DMS 273 (cell line): ENCODE measurements around the gene CEP112.
"Not testable (repeated sequence)": the region's sequence is repeated elsewhere in the genome, so short reads cannot be mapped to it uniquely, and the experiment has no call there.

Source experiments
- DNase-seq: peaks from one replicate; lab custom pipeline; 2025; ENCODE audit not compliant: unreplicated experiment; lab: John Stamatoyannopoulos, UW

Gene CEP112

GRCh38 chr17:66085221-66085620 lies 106.7 kb downstream of the CEP112 start:
- DNase-seq = no peak

GRCh38 chr17:66080670-66081069 lies 111.3 kb downstream of the CEP112 start:
- DNase-seq = not testable (repeated sequence)

- DNase-seq = no peak
Observed at GRCh38 chr17:66076546-66077190, 115.3 kb downstream of the CEP112 start.

GRCh38 chr17:66073384-66073783 lies 118.5 kb downstream of the CEP112 start:
- DNase-seq = no peak

- no peak for DNase-seq
Observed at GRCh38 chr17:66063686-66064085, 128.2 kb downstream of the CEP112 start.

- DNase-seq = no peak
Observed at GRCh38 chr17:66056148-66056547, 135.8 kb downstream of the CEP112 start.

DNA sequence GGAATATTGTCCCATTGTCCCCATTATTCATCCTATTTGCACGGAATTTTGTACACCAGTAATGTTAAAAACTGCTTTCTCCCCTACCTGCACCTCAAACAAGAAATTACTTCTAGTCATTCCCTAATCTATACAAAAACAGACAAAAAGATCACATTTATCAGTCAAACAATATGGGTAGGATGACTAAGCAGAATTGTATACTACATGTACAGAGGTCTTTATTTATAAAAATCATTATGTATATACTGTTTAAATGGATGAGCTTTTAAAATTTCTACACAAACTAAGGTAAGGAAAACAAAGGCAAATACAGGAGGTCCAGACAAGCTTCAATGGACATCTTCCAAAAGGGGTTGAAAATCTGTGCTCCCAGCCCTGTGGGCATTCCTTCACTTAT lies 137.7 kb downstream of the CEP112 start:
- DNase-seq = no peak

- no peak for DNase-seq
Observed at GRCh38 chr17:66044083-66044482, 147.8 kb downstream of the CEP112 start.

- no peak for DNase-seq
Observed at GRCh38 chr17:66043419-66043818, 148.5 kb downstream of the CEP112 start.

- peak; percentile 2 for DNase-seq
Observed at GRCh38 chr17:66040402-66040801, 151.5 kb downstream of the CEP112 start.

- no peak for DNase-seq
Observed at GRCh38 chr17:66038125-66038524, 153.8 kb downstream of the CEP112 start.

GRCh38 chr17:66037221-66037620 lies 154.7 kb downstream of the CEP112 start:
- no peak for DNase-seq

GRCh38 chr17:66032082-66032712 lies 159.7 kb downstream of the CEP112 start:
- DNase-seq = no peak

- peak; percentile 3 for DNase-seq
Observed at GRCh38 chr17:66025551-66025950, 166.4 kb downstream of the CEP112 start.

DNA sequence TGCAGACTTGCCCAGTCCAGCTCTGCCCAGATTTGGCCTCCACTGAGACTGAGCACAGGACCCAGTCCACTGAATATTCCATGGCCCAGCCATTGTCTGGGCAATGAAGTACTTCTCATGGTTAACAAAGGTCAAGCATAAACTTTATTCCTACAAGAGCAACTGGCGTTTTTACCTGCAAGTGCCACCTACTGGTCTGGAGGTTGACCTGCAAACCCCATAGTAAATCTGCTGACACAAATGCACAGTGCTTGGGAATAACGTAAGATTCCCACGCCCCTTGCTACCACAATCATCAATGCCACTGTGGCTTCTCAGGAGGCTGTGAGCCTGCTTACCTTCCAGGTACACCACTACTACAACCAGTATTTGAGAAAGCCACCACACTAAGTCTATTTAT lies 170.2 kb downstream of the CEP112 start:
- no peak for DNase-seq

GRCh38 chr17:66018786-66019185 lies 173.1 kb downstream of the CEP112 start:
- DNase-seq = no peak

DNA sequence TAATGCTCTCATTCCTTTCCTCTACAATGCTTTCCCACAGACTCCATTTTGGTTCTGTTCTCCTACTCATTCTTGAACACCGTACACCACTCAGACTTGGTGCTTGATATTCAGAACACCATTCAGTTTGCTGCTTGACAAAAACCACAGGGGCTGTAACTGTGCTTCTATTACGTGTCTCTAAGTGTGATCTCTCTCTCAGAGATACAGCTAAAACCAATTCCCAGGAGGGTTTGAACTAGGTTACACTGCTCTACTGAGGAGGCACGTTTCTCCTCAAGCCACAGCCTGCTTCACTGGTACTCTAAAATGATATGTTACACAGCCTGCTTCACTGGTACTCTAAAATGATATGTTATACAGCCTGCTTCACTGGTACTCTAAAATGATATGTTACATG lies 175.7 kb downstream of the CEP112 start:
- no peak for DNase-seq

- DNase-seq = no peak
Observed at GRCh38 chr17:66008680-66009079, 183.3 kb downstream of the CEP112 start.

GRCh38 chr17:66006654-66007053 lies 185.3 kb downstream of the CEP112 start:
- DNase-seq = no peak

GRCh38 chr17:66002812-66003211 lies 189.1 kb downstream of the CEP112 start:
- DNase-seq = peak; percentile 12

DNA sequence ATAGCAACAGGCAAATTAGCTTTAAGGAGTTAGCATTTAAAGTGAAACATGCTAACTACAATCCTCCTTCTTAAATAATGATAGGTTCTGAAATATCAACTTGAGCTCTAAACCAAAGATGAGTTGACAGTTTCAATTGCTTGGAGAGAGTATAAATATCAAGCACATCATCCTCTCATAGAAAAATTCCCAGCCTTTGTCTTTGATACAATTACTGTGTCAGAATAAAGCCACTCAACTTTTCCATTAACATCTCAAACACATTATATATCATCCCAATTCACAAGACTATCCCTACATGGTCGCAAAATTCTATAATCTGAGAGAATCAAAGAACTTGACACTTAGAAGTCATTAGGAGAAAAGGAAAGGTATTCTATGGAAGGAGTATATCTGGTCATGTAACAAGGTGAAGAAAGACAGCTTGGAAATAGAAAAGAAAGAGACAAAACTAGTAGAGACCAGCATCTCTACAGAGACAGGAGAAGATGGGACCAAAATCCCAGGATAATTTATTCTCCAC lies 189.8 kb downstream of the CEP112 start:
- no peak for DNase-seq

GRCh38 chr17:66000216-66000615 lies 191.7 kb downstream of the CEP112 start:
- no peak for DNase-seq

DNA sequence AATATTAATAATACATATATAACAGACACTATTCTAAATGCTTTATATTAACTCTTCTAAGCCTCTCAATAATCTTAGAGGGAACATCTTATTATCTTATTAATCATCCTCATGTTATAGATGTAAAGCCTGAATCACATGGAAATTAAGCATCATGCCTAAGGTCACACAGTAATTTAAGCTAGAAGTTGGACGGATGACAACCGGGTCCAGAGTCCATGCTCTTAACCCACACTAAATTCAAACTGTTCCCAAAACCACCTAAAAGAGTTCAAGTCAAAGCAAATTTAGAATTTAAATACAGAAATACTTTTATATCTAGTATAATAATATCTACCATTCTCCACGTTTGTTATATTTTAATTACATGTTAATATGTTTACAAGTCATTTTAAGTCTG lies 193.3 kb downstream of the CEP112 start:
- DNase-seq = no peak
